Thymus (tissue), 11 donors: ENCODE data around the gene PKNOX2. TPM values are rescaled to one million over a fixed set of nuclear protein-coding genes. Genes with fewer than 3 reads are reported as not detected.

Experiments
- DNase-seq, 9 donors: peaks; one replicate each; pipeline ENCODE4 v3.0.0-alpha.2; 2013; ENCODE audit warnings: low spot score in 9 of 9, low read depth in 6 of 9, missing footprints in 1 of 9
- H3K27ac ChIP-seq, 2 donors: one replicate each; pipeline ENCODE4 v1.5.1; 2013; ENCODE audit warnings: control low read depth in 1 of 2, low read depth in 1 of 2, low read length in 1 of 2, mild to moderate bottlenecking in 1 of 2, moderate library complexity in 1 of 2
- H3K27me3 ChIP-seq, 2 donors: one replicate each; pipeline ENCODE4 v1.5.1; 2013; ENCODE audit warnings: low read length in 1 of 2; ENCODE audit not compliant: control insufficient read depth in 2 of 2, insufficient read depth in 1 of 2
- H3K36me3 ChIP-seq, 2 donors: one replicate each; pipeline ENCODE4 v1.5.1; 2013; ENCODE audit warnings: low read length in 1 of 2, mild to moderate bottlenecking in 1 of 2, moderate library complexity in 1 of 2; ENCODE audit not compliant: control insufficient read depth in 2 of 2, insufficient read depth in 2 of 2
- H3K4me1 ChIP-seq, 2 donors: one replicate each; pipeline ENCODE4 v1.5.1; 2013; ENCODE audit warnings: low read length in 2 of 2; ENCODE audit not compliant: control insufficient read depth in 2 of 2, insufficient read depth in 2 of 2
- H3K4me3 ChIP-seq, 2 donors: one replicate each; pipeline ENCODE4 v1.5.1; 2013; ENCODE audit warnings: low read length in 2 of 2, control low read depth in 1 of 2, mild to moderate bottlenecking in 1 of 2
- H3K9me3 ChIP-seq, 2 donors: one replicate each; pipeline ENCODE4 v1.5.1; 2013; ENCODE audit warnings: low read length in 1 of 2, mild to moderate bottlenecking in 1 of 2; ENCODE audit not compliant: control insufficient read depth in 2 of 2, insufficient read depth in 1 of 2
- WGBS: extraction: QIAGEN DNeasy Blood & Tissue Kit; methylation state at CpG from one replicate; pipeline ENCODE4 v1.1.7; 2013; 5-methylcytosine and 5-hydroxymethylcytosine counted together
- polyA plus RNA-seq: library from polyadenylated mRNA; stranded (reverse); fragments of 200-250 nt; gene quantifications from one replicate; pipeline ENCODE4 v1.2.3, GENCODE V29; 2013
- total RNA-seq: library from RNA; stranded (reverse); fragments of 120-200 nt; gene quantifications from one replicate; pipeline ENCODE4 v1.2.4, GENCODE V29; 2013
- donor health status: healthy.

PKNOX2 gene
- total and polyA plus RNA-seq, 2 donors: 1.3 to 2.2 TPM

DNA sequence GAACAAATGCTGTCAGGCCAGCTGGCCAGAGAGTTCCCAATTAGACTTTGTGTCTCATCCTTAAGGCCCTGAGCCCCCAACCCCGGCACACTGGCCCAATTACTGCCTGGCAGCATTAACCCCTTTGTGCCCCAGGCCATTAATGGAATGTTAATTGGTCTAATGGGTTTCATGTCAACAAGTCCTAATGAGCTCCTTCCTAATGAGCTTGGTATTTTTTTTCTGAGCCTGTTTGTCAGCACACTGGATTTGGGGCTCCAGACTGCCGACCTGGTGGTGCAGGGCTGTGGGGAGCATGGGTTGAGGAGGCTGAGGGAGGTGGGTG, 182.7 kb downstream of the PKNOX2 start:
- H3K36me3 ChIP-seq: no peaks in the 10 kb centered on the region
- H3K4me1 ChIP-seq: peaks cover 0 to 4% of the 10 kb centered on the region in 2 donors
- no peak overlapping the region for H3K27ac ChIP-seq
- WGBS: 85% methylated on average over 2 of the region's 2 CpGs
- H3K27me3 ChIP-seq: peaks cover 0 to 60% of the 10 kb centered on the region in 2 donors
- H3K4me3 ChIP-seq: no peak overlapping the region
- H3K9me3 ChIP-seq: no peaks in the 10 kb centered on the region
- no peak for DNase-seq

DNA sequence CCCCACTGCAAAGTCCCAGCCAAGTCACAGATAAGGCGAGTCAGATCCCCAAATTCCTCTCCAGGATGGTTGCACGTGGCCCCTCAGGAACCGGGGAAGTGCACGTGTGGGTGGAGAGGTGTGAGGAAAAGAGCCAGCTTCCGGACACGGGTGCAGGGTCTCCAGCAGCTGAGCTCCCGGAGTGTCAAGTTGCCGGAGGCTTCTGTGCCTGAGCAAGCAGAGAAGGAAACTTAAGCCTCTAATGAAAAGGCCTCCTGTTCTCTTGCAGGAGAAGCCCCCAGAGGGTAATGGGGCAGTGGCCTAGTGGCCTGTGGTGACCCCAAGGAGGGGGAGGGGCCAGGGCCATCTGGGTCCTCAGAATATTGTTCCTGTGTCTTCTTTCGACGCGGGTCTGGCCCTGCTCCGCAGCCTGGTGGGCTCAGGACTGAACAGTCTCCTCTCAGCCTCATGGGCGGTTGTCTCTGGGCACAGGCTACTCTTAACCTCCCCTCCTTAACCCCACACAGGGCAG, 183.6 kb downstream of the PKNOX2 start:
- no peak for DNase-seq

DNA sequence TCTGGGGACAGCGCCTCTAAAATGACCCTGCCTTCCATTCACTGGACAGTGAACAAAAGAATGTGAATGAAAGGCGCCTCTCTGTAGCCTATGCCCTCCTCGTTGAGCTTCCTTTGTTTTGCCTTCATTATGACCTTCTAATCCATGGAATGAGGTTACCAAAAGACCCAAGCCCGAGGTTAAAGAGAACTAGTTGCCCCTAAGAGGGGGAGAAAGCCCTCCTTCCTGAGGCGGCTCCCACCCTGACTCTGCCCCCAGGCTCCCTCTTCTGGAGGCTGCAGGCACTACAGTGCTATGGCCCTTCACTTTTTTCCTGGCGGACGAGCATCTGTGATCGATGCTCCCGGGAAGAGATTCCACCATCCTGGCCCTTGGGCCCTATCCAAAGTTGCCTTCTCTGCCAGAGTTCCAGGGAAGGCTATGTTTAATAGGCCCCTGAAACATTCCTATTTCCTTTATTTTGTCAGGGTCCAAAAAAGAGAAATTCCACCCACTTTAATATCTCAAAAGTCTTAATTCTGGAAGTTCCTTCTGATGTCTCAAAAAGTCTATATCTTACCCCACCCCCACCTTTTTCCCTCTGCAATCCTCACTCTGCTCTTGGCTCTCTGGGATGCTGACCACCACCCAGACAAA, 184.2 kb downstream of the PKNOX2 start:
- Histone ChIP-seq H3K4me1 (peaks cover 0 to 4% of the 10 kb centered on the region in 2 donors), H3K4me3 (no peak overlapping the region), H3K36me3 (no peaks in the 10 kb centered on the region), H3K9me3 (no peaks in the 10 kb centered on the region), H3K27me3 (peaks cover 0 to 55% of the 10 kb centered on the region in 2 donors), H3K27ac (no peak overlapping the region)
- peak in 2 of 9 donors; percentile 26 to 37 for DNase-seq
- WGBS: 32% methylated on average over 9 of the region's 9 CpGs

More for the DNA sequence above, 183.6 kb downstream of the PKNOX2 start:
- H3K4me1 ChIP-seq: peaks cover 0 to 4% of the 10 kb centered on the region in 2 donors
- no peak overlapping the region for H3K27ac ChIP-seq
- 80% methylated on average over 13 of the region's 13 CpGs for WGBS
- H3K4me3 ChIP-seq: no peak overlapping the region
- peaks cover 0 to 58% of the 10 kb centered on the region in 2 donors for H3K27me3 ChIP-seq
- H3K9me3 ChIP-seq: no peaks in the 10 kb centered on the region
- H3K36me3 ChIP-seq: no peaks in the 10 kb centered on the region

DNA sequence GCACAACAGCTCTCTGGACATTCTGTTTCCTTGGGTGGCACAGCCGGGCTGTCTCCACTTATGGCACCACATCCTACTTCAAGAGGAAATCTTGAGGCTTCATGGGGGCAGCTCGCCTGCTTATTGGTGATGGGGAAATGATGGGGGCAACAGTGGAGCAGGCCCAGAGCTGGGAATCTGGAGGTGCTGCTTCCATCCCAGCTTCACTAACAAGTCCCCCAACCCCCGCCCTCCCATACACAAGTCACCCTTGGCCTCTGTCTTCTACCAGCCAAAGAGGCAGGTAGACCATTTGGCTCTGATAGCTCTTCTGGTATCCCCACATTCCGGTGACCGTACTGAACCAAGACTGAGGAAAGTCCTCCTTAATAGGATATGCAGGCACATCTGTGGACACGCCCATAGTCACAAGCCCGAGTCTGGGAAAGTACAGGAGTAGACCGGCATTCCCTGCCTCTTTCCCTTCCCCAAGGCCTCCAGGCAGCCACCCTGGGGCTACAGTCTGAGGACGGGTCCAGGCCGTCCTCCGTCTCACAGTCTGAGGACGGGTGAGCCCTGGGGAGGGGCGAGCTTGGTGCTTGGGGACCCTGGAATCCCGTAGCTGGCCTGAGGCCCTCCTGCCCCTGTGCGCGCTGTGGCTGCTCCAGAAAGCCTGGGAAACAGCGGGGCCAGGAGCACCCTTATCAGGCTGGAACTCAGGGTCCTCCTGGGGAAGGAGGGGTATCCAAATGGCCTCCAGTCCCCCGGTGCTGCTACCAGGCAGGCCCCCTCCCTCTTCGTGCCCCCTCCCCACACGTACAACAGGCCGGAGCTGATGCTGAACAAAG, 185.9 kb downstream of the PKNOX2 start:
- peaks cover 0 to 42% of the 10 kb centered on the region in 2 donors for H3K27me3 ChIP-seq
- H3K9me3 ChIP-seq: no peaks in the 10 kb centered on the region
- 93% methylated on average over 21 of the region's 21 CpGs for WGBS
- peaks cover 0 to 4% of the 10 kb centered on the region in 2 donors for H3K4me1 ChIP-seq
- no peaks in the 10 kb centered on the region for H3K36me3 ChIP-seq
- H3K4me3 ChIP-seq: no peak overlapping the region
- no peak overlapping the region for H3K27ac ChIP-seq
- DNase-seq: no peak

DNA sequence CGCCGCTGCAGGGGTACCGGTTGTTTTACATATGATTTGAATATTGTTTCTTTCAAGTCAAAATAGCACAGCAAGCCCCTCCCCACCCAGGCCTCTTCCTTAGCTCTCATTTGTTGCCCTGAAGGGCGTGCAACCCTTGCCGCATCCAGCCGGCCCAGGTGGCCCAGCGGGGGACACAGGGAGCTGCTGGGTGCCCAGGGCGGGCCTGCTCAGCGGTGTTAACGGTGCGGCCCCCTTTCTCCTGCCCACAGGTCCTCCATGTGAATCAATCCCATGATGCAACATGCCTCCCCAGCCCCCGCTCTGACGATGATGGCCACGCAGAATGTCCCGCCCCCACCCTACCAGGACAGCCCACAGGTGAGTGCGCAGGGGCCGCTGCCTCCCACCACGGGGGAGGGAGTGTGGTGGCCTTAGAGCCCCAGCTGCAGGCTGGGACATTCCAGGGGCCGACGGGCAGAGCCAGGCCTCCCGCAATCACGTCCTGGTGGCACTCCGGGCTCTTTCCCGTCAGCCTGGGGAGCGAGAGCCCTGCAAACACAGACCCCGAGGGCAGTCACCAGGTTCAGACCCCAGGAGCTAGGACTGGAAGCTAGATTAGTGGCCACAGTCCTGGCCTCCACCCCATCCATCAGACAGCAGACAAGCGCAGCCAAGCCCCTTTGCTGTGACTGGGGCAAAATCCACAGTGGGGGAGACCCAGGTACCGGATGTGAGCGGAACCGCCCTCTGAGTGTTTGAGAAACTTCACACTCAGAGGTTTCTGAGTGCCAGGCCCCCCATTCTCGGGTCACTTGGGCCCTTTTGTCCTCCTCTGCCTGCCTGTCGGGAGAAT, 186.7 kb downstream of the PKNOX2 start:
- DNase-seq: no peak
- Histone ChIP-seq H3K27ac (no peak overlapping the region), H3K4me3 (no peak overlapping the region), H3K27me3 (peaks cover 0 to 38% of the 10 kb centered on the region in 2 donors), H3K9me3 (no peaks in the 10 kb centered on the region), H3K36me3 (no peaks in the 10 kb centered on the region), H3K4me1 (peaks cover 0 to 4% of the 10 kb centered on the region in 2 donors)
- 85% methylated on average over 32 of the region's 32 CpGs for WGBS

DNA sequence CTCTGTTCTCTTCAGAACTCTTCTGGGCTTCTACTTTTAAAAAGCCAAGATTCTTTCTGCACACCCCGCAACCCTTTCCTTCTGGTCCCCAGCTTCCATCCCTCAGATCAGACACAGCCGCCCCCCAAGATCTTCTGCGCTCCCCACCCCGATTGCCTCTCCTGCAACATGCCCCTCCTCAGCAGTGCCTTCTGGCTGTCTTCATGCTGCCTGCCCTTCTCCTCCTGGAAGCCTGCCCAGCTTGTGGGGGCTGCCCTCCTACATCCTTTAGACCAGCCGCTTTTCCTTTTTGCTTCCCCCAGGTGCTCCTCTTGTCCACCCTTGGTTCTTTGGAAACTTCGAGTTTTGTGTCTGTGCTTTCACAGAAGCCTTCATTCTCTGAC, 187.3 kb downstream of the PKNOX2 start:
- no peak overlapping the region for H3K27ac ChIP-seq
- H3K4me3 ChIP-seq: no peak overlapping the region
- no peak for DNase-seq
- 92% methylated on average over 6 of the region's 6 CpGs for WGBS
- no peaks in the 10 kb centered on the region for H3K9me3 ChIP-seq
- peaks cover 0 to 4% of the 10 kb centered on the region in 2 donors for H3K4me1 ChIP-seq
- H3K27me3 ChIP-seq: peaks cover 0 to 35% of the 10 kb centered on the region in 2 donors
- no peaks in the 10 kb centered on the region for H3K36me3 ChIP-seq

DNA sequence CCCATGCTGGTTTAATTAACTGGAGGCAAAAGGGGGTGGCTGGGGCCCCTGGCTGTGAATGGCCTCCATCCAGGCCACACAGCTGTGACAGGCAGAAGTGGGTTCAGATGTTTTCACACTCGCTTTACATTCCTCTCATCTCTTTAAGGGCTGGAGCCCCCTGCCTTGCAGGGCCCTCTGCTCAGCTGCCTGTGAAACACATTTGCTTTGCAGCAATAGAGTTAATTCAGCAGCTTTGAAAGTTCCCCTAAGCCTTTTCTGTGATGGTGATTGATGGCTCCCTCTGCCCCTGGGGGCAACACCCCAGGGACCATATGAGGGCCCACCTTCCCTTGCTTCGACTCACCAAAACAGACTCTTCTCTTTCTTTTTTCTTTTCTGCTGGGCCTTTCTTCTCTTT, 192.2 kb downstream of the PKNOX2 start:
- H3K9me3 ChIP-seq: no peaks in the 10 kb centered on the region
- no peaks in the 10 kb centered on the region for H3K36me3 ChIP-seq
- H3K4me1 ChIP-seq: no peaks in the 10 kb centered on the region
- H3K27me3 ChIP-seq: peaks cover 0 to 4% of the 10 kb centered on the region in 2 donors
- H3K4me3 ChIP-seq: no peak overlapping the region
- no peak for DNase-seq
- 75% methylated on average over 2 of the region's 2 CpGs for WGBS
- no peak overlapping the region for H3K27ac ChIP-seq

DNA sequence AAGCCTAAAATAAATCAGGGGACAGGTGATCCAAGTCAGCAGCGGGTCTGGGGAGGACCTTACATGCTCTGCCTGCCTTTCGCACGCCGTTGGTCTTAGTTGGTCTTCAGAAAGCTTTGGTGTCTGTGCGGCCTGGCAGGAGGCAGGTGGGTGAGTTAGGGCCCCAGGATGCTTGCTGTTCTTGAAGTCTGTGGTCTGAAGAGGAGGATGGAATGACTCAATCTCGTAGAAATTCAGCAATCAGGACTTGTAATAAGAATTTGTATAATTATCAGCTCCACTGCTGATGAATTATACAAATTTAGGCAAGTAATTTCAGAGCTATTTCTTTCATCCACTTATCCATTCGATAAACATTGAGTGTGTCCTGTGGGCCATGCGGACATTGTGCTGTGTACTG, 193.0 kb downstream of the PKNOX2 start:
- WGBS: 92% methylated on average over 8 of the region's 8 CpGs
- Histone ChIP-seq H3K27ac (no peak overlapping the region), H3K4me1 (no peaks in the 10 kb centered on the region), H3K9me3 (no peaks in the 10 kb centered on the region), H3K4me3 (no peak overlapping the region), H3K27me3 (no peaks in the 10 kb centered on the region), H3K36me3 (no peaks in the 10 kb centered on the region)
- DNase-seq: no peak
